K562 (cell line): ENCODE measurements around the gene SHANK3. TPM values are rescaled to one million over a fixed set of nuclear protein-coding genes. Genes with fewer than 3 reads are reported as not detected.

ENCODE experiments used
- ETV1 ChIP-seq: fragments of 450-650 bp; conservative IDR thresholded peaks from 2 replicates; pipeline ENCODE4 v1.6.1; 2016; ENCODE audit warnings: missing genetic modification characterization, control low read depth, low read depth, missing compliant biosample characterization
- MXI1 ChIP-seq: IDR thresholded peaks from 2 replicates; pipeline ENCODE4 v1.6.1; 2011; ENCODE audit warnings: low read depth, mild to moderate bottlenecking, improper control_type of control experiment, low read length
- PHTF2 ChIP-seq: fragments of 250-450 bp; sonication (Bioruptor Pico); IDR thresholded peaks from 2 replicates; pipeline ENCODE4 v1.5.0; 2021; ENCODE audit warnings: mild to moderate bottlenecking
- SOX6 ChIP-seq: fragments of 450-650 bp; IDR thresholded peaks from 2 replicates; pipeline ENCODE4 v1.6.1; 2014; ENCODE audit warnings: mild to moderate bottlenecking
- SP2 ChIP-seq: IDR thresholded peaks from 2 replicates; pipeline ENCODE4 v1.6.1; 2011; ENCODE audit warnings: mild to moderate bottlenecking, low read depth, low read length, moderate library complexity; ENCODE audit not compliant: poor library complexity, severe bottlenecking; ENCODE audit errors: extremely low read depth
- polyA plus RNA-seq, 8 experiments: library from polyadenylated mRNA; depleted of rRNA in 4 of 8; stranded (reverse) in 5 of 8; unstranded in 3 of 8; fragments of >200 nt; fragmentation: Nextera tagmentation in 2 of 8; fragmentation: Illumina TruSeq in 1 of 8; extraction: Ambion mirVana in 2 of 8; extraction: Trizol in 1 of 8; gene quantifications; 2 replicates each; pipeline versions ENCODE4 v1.2.1 to v1.2.3, GENCODE V29; 2011 to 2014; ENCODE audit warnings: inconsistent platforms in 1 of 8, missing spikeins in 1 of 8
- total RNA-seq, 7 experiments: library from RNA; depleted of rRNA in 6 of 7; stranded (reverse); fragments of >200 nt in 6 of 7; fragmentation: Illumina TruSeq in 2 of 7; extraction: Trizol in 2 of 7; gene quantifications; 2 replicates each; pipeline versions ENCODE4 v1.2.1 to v1.2.3, GENCODE V29; 2011 to 2021; ENCODE audit warnings: low replicate concordance in 1 of 7
- TF ChIP-seq, protein P1 (sequence below): fragments of 200-600 bp; sonication (generic); IDR thresholded peaks from one replicate; pipeline ENCODE4 v1.6.1; 2012; ENCODE audit warnings: mild to moderate bottlenecking, low read depth, low read length, inconsistent platforms

SHANK3 gene
- total and polyA plus RNA-seq, 9 of the 15 experiments (the other 6 are each of a cell fraction or from before 2014, with no cell fraction given) = 0.01 to 0.07 (median 0.03) TPM; not detected in 6

DNA sequence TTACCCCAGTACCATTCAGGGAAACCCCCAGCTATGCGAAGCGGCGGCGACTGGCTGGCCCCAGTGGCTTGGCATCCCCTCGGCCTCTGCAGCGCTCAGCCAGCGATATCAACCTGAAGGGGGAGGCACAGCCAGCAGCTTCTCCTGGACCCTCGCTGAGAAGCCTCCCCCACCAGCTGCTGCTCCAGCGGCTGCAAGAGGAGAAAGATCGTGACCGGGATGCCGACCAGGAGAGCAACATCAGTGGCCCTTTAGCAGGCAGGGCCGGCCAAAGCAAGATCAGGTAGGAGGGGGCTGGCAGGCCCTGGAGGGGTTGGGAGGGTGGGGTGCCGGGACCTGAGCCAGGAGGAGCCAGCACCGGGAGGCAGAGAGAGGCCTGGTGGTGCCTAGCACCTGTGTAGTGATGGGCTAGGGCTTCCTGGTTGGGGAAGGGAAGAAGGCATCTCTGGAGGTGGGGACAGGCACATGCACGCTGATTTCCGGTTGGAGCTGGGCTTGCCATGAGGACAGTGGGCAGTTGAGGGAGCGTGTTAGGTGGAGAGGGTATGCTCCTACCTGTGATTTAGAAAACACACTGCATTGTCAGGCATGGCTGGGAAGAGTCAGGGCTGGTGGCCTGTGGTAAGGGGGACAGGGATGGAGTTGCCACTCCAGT is 22.3 kb downstream of the SHANK3 start (continued):
- TF ChIP-seq, protein P1, sequence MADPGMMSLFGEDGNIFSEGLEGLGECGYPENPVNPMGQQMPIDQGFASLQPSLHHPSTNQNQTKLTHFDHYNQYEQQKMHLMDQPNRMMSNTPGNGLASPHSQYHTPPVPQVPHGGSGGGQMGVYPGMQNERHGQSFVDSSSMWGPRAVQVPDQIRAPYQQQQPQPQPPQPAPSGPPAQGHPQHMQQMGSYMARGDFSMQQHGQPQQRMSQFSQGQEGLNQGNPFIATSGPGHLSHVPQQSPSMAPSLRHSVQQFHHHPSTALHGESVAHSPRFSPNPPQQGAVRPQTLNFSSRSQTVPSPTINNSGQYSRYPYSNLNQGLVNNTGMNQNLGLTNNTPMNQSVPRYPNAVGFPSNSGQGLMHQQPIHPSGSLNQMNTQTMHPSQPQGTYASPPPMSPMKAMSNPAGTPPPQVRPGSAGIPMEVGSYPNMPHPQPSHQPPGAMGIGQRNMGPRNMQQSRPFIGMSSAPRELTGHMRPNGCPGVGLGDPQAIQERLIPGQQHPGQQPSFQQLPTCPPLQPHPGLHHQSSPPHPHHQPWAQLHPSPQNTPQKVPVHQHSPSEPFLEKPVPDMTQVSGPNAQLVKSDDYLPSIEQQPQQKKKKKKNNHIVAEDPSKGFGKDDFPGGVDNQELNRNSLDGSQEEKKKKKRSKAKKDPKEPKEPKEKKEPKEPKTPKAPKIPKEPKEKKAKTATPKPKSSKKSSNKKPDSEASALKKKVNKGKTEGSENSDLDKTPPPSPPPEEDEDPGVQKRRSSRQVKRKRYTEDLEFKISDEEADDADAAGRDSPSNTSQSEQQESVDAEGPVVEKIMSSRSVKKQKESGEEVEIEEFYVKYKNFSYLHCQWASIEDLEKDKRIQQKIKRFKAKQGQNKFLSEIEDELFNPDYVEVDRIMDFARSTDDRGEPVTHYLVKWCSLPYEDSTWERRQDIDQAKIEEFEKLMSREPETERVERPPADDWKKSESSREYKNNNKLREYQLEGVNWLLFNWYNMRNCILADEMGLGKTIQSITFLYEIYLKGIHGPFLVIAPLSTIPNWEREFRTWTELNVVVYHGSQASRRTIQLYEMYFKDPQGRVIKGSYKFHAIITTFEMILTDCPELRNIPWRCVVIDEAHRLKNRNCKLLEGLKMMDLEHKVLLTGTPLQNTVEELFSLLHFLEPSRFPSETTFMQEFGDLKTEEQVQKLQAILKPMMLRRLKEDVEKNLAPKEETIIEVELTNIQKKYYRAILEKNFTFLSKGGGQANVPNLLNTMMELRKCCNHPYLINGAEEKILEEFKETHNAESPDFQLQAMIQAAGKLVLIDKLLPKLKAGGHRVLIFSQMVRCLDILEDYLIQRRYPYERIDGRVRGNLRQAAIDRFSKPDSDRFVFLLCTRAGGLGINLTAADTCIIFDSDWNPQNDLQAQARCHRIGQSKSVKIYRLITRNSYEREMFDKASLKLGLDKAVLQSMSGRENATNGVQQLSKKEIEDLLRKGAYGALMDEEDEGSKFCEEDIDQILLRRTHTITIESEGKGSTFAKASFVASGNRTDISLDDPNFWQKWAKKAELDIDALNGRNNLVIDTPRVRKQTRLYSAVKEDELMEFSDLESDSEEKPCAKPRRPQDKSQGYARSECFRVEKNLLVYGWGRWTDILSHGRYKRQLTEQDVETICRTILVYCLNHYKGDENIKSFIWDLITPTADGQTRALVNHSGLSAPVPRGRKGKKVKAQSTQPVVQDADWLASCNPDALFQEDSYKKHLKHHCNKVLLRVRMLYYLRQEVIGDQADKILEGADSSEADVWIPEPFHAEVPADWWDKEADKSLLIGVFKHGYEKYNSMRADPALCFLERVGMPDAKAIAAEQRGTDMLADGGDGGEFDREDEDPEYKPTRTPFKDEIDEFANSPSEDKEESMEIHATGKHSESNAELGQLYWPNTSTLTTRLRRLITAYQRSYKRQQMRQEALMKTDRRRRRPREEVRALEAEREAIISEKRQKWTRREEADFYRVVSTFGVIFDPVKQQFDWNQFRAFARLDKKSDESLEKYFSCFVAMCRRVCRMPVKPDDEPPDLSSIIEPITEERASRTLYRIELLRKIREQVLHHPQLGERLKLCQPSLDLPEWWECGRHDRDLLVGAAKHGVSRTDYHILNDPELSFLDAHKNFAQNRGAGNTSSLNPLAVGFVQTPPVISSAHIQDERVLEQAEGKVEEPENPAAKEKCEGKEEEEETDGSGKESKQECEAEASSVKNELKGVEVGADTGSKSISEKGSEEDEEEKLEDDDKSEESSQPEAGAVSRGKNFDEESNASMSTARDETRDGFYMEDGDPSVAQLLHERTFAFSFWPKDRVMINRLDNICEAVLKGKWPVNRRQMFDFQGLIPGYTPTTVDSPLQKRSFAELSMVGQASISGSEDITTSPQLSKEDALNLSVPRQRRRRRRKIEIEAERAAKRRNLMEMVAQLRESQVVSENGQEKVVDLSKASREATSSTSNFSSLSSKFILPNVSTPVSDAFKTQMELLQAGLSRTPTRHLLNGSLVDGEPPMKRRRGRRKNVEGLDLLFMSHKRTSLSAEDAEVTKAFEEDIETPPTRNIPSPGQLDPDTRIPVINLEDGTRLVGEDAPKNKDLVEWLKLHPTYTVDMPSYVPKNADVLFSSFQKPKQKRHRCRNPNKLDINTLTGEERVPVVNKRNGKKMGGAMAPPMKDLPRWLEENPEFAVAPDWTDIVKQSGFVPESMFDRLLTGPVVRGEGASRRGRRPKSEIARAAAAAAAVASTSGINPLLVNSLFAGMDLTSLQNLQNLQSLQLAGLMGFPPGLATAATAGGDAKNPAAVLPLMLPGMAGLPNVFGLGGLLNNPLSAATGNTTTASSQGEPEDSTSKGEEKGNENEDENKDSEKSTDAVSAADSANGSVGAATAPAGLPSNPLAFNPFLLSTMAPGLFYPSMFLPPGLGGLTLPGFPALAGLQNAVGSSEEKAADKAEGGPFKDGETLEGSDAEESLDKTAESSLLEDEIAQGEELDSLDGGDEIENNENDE = no peak
- TF ChIP-seq MXI1 (no peak), ETV1 (tag) (no peak), SOX6 (no peak), SP2 (no peak), PHTF2 (CRISPR knock-in tag) (no peak)
